B cell (primary cell): ENCODE data around the gene ATG16L1.

Experiments used
- CTCF ChIP-seq: fragments of 200-600 bp; IDR thresholded peaks from one replicate; pipeline ENCODE4 v1.8.0; 2022; ENCODE audit warnings: antibody characterized with exemption, mild to moderate bottlenecking
- EZH2 ChIP-seq: IDR thresholded peaks from 2 replicates; pipeline ENCODE4 v1.6.1; 2012; ENCODE audit warnings: borderline replicate concordance, low read depth, mild to moderate bottlenecking, moderate library complexity, low read length; ENCODE audit not compliant: insufficient read depth, poor library complexity, severe bottlenecking

GRCh38 chr2:233248999-233249398 is 2.5 kb upstream of the ATG16L1 start:
- no peak for TF ChIP-seq CTCF
- TF ChIP-seq EZH2: no peak
